ENCODE data around the gene GLMP.
"Not testable (repeated sequence)": the region's sequence is repeated elsewhere in the genome, so short reads cannot be mapped to it uniquely, and the experiment has no call there.

The GLMP gene

DNA sequence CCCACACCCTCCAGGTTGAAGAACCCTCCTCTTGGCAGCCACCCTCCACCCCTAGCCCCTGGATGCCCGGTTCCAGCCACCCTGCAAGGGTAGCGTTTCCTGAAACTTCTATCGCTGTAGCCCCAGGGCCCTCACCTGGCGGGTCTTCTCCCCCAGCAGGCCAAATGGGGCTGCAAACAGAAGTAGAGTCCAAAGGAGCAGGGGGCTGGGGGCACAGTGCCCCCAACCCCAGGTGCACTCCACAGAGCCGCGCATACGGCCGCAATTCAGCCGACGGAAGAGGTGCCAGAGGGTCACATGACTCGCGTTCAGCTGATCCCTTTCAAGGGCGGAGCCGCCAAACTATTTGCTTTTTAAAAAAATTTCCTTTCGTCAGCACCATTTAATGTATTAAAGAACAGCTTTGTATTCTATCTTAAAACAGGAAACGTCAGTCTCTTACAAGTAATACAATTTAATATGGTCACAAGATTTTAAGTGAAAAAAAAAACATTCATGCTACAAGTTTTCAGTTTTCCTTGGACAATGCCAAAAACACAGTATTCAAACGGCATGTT lies at the start of gene GLMP:
GLMP (minus strand) TSS at position 289 of the 557 bp plus-strand sequence; CDS start at position 255, 34 bp downstream.
- DNase-seq (ENCODE audit: low spot score): peak; percentile 77

GRCh38 chr1:156344409-156344808 lies 48.9 kb upstream of the GLMP start:
- no peak for DNase-seq (ENCODE audit: low spot score)

DNA sequence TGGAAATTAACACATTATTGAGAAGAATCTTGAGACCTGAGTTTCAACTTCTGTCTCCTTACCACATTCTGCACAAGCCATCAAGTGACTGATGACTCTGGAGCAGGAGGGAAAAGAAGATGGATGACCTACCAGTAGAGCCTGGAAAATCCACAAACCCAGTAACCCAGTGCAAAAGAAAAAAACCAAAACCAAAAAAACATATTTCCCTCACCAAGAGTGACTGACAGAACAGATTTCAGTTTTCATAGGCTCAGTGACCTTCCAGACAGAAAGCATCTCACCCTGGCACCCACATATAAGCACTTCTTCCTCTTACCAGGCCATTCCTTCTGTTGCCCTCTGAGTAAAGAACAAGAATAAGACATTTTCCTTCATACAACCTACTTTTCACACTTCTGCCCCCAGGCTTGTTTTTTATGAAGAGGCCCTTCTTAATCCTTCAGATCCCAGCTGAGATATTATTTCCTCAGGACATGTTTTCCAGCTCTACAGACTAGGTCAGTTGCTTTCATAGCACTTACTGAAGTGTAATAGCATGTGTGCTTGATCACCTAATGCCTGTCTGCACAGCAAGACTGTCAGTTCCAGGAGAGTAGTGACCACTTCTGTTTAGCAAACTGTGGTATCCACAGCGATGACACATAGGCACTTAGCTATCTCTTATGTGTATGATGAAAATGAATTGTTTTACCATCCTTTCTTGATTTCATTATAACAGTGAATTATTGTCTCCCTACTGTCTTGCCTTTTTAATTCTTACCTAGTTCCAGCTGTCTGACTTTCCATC lies 46.9 kb upstream of the GLMP start:
- DNase-seq (ENCODE audit: low spot score): no peak

DNA sequence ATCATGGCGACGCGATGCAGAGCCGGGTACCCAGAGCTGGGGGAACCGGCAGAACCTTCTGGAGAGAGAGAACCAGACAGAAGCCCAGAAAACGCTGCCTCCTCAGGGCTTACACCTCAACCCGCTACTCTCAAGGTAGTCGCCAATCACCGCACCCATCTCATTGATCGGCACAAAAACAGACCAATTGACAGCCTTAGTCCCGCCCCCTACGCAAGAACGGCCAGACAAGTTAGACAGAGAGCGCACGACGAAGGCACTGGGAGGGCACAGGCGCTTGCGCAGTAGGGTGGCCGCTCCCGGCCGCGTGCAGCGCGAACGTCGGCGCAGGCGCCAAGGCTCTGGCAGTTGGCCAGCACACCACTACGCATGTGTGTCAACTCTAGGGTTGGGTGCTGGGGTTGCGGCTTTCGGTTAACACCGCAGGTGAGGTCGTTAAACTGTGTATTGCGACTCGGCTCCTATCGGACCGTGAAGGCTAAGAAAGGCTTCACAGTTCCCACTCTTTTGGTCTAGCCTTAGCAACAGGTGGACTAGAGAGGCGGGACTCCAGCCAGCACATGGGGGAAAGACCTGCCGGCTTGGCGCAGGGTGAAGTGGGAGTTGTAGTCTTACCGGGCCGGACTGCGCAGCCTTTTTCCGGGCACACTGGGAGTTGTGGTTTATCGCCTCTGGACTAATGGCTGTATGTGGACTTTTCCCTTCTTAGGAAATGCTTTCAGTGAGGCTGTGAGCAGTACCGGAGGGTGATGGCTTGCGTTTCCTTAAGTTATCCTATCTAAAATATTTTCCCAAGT lies 42.9 kb upstream of the GLMP start, which contains the start of the genes CCT3 and TSACC:
CCT3 (minus strand) TSS at position 113 of the 797 bp plus-strand sequence; CDS start at position 5, 108 bp downstream.
TSACC (plus strand) TSS at position 347 of the 797 bp plus-strand sequence. CDS start 1,232 bp downstream, outside the sequence.
- DNase-seq (ENCODE audit: low spot score): peak; percentile 100

GRCh38 chr1:156337888-156338179 lies 42.4 kb upstream of the GLMP start:
- no peak for DNase-seq (ENCODE audit: low spot score)

DNA sequence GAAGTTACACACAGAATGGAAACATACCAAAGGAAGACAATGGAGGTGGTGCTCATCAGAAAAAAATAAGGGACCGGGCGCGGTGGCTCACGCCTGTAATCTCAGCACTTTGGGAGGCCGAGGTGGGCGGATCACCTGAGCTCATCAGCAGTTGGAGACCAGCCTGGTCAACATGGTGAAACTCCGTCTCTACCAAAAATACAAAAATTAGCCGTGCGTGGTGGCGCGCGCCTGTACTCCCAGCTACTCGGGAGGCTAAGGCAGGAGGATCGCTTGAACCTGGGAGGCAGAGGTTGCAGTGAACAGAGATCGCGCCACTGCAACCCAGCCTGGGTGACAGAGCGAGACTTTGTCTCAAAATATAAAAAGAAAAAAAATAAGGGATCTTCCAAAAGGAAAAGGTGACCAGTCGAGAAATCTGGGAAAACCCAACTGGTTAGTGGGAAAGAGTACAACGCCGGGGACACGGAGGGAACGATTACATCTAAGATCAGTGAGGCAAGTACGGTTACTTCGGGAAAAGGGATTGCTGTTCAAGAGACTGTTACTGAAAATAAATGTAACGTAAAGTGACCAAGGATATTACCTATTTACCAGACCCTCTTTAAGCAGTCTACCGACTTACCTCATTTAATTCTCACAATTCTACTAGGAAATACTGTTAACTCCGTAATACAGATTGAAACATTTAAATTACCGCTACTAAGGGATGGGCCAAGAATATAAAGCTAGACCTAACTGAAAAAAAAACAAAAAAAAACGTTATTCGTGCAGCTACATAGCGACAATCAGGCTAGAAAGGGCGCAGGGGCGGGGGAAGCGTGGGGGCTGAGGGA lies 41.8 kb upstream of the GLMP start:
- no peak for DNase-seq (ENCODE audit: low spot score)

GRCh38 chr1:156336242-156336641 lies 40.8 kb upstream of the GLMP start:
- no peak for DNase-seq (ENCODE audit: low spot score)

DNA sequence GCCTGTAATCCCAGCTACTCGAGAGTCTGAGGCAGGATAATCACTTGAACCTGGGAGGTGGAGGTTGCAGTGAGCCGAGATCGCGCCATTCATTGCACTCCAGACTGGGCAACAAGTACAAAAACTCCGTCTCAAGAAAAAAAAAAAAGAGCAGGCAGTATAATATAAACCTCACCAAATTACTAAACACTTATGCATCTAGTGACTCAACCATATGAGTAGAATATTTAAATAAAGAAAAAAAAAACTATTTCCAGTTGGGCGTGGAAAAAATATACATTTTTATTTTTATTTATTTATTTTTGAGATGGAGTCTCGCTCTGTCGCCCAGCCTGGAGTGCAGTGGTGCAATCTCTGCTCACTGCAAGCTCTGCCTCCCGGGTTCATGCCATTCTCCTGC lies 27.7 kb upstream of the GLMP start:
- DNase-seq (ENCODE audit: low spot score): not testable (repeated sequence)

DNA sequence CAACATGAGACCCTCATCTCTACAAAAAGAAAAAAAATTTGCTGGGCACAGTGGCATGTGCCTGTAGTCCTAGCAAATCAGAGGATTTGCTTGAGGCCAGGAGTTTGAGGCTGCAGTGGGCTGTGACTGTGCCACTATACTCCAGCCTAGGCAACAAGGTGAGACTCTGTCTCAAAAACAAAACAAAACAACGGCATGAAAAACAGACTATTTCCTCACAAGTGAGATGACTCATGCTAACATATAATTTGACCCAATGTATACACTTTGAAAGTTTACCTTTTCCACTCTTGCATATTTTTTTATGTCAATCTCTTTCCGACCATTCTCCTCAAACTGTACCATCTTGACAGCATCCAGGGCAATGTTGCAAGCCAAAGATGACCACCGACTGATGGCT lies 25.1 kb upstream of the GLMP start:
- DNase-seq (ENCODE audit: low spot score): no peak

DNA sequence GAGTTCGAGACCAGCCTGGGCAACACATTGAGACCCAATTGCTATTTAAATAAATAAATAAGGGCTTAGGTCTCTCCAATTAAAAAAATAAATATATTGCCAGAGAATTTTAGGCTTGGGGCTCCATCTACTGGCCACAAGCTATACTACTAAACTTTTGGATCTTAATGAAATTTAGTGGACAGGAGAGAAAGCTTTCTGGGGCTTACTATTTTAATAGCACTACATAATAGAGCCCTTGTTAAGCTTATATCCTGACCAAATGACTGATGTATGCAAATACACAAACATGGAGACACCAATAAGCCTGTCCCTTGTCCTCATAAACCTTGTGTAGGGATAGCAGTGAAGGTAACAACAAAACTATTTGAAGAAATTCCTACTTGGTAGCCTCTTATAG lies 24.2 kb upstream of the GLMP start:
- no peak for DNase-seq (ENCODE audit: low spot score)

- no peak for DNase-seq (ENCODE audit: low spot score)
These were observed 21.4 kb upstream of the GLMP start for GRCh38 chr1:156316909-156317308.

GRCh38 chr1:156310962-156311361 lies 15.5 kb upstream of the GLMP start:
- no peak for DNase-seq (ENCODE audit: low spot score)

DNA sequence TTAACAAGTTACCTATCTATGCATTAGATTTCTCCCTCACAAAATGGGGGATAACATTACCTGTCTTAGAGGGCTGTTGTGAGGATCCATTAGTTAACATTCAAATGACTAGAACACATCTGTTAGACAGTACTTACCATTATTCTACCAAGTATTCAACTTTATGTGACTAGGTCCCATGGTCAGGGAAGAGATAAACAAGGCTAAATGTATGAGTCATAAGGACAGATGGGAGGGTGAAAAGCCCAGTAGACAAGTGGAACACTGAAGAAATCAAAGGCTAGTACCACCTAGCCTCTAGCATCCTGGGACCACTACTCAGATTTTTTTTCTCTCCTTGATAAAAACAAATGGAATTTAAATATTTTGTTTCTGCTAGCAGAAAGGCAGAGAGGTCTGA lies 12.6 kb upstream of the GLMP start:
- DNase-seq (ENCODE audit: low spot score): no peak

DNA sequence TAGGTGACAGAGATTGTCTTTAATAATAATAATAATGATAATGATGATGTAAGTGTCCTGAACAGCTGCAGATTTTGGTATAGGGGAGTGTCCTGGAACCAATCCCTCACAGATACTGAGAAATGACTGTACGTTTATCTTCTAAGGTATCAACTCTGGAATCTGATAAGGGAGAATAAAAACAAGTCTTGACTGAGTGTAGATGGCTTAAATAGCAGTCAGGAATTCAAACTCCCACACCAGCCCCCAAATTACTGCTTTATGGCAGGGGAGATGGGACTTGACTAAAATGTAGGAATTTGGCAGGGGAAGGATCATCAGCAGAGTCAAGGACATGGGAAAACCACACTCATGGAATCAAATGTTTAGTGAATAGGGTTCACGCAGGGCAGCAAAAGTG lies 9.7 kb upstream of the GLMP start:
- DNase-seq (ENCODE audit: low spot score): no peak

- DNase-seq (ENCODE audit: low spot score): no peak
These were observed 7.8 kb upstream of the GLMP start for GRCh38 chr1:156303241-156303640.

DNA sequence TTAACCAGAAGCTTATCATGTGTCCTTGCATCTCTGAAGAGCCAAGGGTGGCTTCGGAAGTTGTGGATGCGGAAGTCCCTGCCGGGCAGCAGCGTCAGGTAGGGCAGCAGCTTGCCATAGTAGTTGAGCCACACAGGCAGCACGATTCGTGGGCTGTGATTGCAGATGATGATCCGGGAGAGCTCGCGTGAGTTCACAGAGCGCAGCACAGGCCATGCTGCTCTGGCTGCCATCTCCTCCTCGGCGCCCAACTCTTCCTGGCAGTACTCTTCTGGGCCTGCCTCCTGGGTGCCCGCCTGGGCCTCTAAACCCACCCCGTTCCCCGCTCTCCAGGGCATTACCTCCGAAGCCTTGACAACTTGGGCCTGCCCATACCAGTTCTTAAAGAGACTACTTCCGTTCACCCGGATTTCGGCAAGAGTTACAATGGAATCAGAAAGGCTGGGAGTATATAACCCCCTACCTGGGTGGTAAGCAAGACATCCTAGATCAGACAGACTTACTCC lies 3.4 kb upstream of the GLMP start, which contains the start of gene VHLL:
VHLL (minus strand) TSS at position 456 of the 506 bp plus-strand sequence; CDS start at position 338, 118 bp downstream.
- DNase-seq (ENCODE audit: low spot score): no peak

DNA sequence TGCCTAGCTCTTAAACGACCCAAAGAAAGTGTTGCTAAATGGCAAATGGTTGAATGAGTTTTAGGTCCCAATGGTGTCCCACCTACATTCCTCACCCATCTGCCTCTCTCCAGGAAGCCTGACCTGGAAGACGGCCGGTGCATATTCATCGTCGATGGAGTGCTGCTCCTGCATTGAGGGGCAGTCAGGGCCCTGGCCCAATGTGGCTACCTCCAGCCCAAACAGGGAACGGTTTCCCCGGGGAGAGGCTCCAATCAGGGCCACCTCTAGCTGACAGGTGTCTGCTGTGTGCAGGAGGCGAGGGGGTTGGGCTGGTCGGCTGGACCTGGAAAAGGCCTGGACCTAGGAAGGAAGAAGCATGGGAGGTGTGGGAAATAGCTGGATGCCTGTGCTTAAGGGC lies 1.6 kb downstream of the GLMP start:
- no peak for DNase-seq (ENCODE audit: low spot score)

- no peak for DNase-seq (ENCODE audit: low spot score)
These were observed 2.4 kb downstream of the GLMP start for GRCh38 chr1:156293098-156293434.

DNA sequence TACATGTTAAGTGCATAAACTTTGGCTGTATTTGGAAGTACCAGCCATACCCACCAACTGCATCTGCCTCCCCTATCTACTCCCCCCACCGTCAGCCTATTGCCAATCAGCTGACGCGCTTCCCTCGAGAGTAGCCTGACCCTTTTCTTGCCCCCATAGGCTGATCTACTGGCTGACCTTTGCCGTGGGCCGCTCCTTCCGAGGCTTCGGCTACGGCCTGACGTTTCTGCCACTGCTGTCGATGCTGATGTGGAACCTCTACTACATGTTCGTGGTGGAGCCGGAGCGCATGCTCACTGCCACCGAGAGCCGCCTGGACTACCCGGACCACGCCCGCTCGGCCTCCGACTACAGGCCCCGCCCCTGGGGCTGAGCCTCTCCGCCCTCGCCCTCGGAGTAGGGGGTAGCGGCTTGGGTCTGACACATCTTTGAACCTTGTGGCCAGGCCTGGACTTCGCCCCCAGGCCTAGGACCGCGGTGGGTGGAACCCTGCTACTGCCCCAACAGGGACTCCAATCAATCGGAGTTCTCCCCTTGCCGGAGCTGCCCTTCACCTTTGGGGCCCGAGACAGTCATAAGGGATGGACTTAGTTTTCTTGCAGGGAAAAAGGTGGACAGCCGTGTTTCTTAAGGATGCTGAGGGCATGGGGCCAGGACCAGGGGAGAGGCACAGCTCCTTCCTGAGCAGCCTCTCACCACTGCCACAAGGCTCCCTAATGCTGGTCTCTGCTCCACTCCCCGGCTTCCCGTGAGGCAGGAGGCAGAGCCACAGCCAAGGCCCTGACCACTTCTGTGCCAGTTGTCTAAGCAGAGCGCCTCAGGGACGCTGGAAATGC lies 4.0 kb downstream of the GLMP start:
- DNase-seq (ENCODE audit: low spot score): peak; percentile 82

DNA sequence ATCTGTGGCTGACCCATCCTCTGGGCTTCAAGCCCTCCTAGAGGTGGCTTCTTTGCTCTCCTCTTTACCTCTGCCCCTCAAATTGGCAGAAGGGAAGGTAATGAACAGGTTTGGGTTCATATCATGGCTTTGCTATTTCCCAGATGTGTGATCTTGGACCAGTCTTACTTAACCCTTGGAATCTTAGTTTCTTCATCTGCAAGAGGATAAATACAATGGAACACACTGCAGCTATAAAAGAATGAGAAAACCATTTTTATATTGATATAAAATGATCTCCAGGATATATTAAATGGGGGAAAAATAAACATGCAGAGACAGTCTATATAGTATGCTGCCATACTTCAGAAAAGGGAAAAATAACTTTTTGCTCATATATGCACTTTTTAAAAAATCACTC lies 5.6 kb downstream of the GLMP start:
- DNase-seq (ENCODE audit: low spot score): no peak

- DNase-seq (ENCODE audit: low spot score): no peak
These were observed 9.4 kb downstream of the GLMP start for GRCh38 chr1:156286061-156286460.

Data from putamen (tissue), 1 donor.